K562 (cell line): ENCODE measurements around the gene OR2Y1. TPM values are rescaled to one million over a fixed set of nuclear protein-coding genes. Genes with fewer than 3 reads are reported as not detected.

ENCODE experiments used
- ATAC-seq: fragments of 200-7000 bp; cut with Tn5 transposase; 3 replicates; pipeline ENCODE4 v1.9.1; 2020; ENCODE audit warnings: moderate library complexity
- BruUV-seq: library from RNA; stranded (reverse); fragments of 400-500 nt; replicated peaks from 2 replicates; lab custom pipeline; 2021; lab: Mats Ljungman, UMichigan
- CTCF ChIA-PET: fragments of 300-600 bp; formaldehyde crosslinking; extraction: SDS; loops from one replicate; lab custom pipeline; 2021; ENCODE audit warnings: low intra/inter-chr PET ratio; lab: Yijun Ruan, JAX
- POLR2A ChIA-PET: fragments of 300-600, 350-650 bp; sonication (Branson Sonifier 250); formaldehyde crosslinking; extraction: SDS; loops from one replicate; lab custom pipeline; 2021; ENCODE audit warnings: antibody characterized with exemption, inconsistent platforms; lab: Yijun Ruan, JAX
- DNase-seq, 4 experiments: peaks; one replicate each; pipeline versions ENCODE4 v3.0.0 to v3.0.0-alpha.2; 2011 to 2018; ENCODE audit warnings: low spot score in 3 of 4, mixed read lengths in 3 of 4; ENCODE audit errors: extremely low read depth in 1 of 4
- FAIRE-seq: peaks from 2 replicates; lab custom pipeline; 2011; peaks lifted over from hg19 to GRCh38; lab: Jason Lieb, UNC
- H2AFZ ChIP-seq: 2 replicates; pipeline ENCODE4 v1.6.0; 2011; ENCODE audit warnings: low read depth, low read length, control low read depth, inconsistent platforms
- H3K27ac ChIP-seq: fragments of 200-600 bp; 3 replicates; pipeline ENCODE4 v1.8.0; 2011; ENCODE audit warnings: low read depth, mild to moderate bottlenecking, control low read depth, inconsistent platforms, low read length, moderate library complexity, mixed read lengths; ENCODE audit errors: extremely low read depth
- H3K27me3 ChIP-seq, 2 experiments: fragments of 300-600 bp in 1 of 2; 2 replicates in 1 of 2; 3 replicates in 1 of 2; pipeline versions ENCODE4 v1.6.0 to v1.8.0; 2011; ENCODE audit warnings: inconsistent platforms in 2 of 2, low read length in 2 of 2, mild to moderate bottlenecking in 1 of 2, mixed read lengths in 1 of 2, moderate library complexity in 1 of 2; ENCODE audit not compliant: control insufficient read depth in 2 of 2, insufficient read depth in 2 of 2
- H3K36me3 ChIP-seq: fragments of 300-600 bp; 3 replicates; pipeline ENCODE4 v1.8.0; 2011; ENCODE audit warnings: mild to moderate bottlenecking, low read length, inconsistent platforms; ENCODE audit not compliant: control insufficient read depth, insufficient read depth
- H3K4me1 ChIP-seq, 2 experiments: fragments of 200-600 bp in 1 of 2; replicated peaks in 1 of 2; 2 replicates in 1 of 2; 3 replicates in 1 of 2; pipeline versions ENCODE4 v1.5.1 to v1.8.0; 2011; ENCODE audit warnings: inconsistent platforms in 2 of 2, low read length in 2 of 2, mild to moderate bottlenecking in 1 of 2, mixed read lengths in 1 of 2, moderate library complexity in 1 of 2; ENCODE audit not compliant: control insufficient read depth in 2 of 2, insufficient read depth in 2 of 2
- H3K4me2 ChIP-seq: 2 replicates; pipeline ENCODE4 v1.6.1; 2011; ENCODE audit warnings: low read length, control low read depth, inconsistent platforms, mixed read lengths; ENCODE audit not compliant: insufficient read depth
- H3K4me3 ChIP-seq: fragments of 200-600 bp; sonication (generic), shearing (Covaris generic); 2 replicates; pipeline ENCODE4 v1.5.1; 2016; ENCODE audit warnings: control low read depth, inconsistent platforms
- H3K79me2 ChIP-seq: fragments of 200-600 bp; 3 replicates; pipeline ENCODE4 v1.8.0; 2011; ENCODE audit warnings: low read length, inconsistent platforms; ENCODE audit not compliant: control insufficient read depth, insufficient read depth
- H3K9ac ChIP-seq, 2 experiments: 2 replicates each; pipeline versions ENCODE4 v1.6.0 to v1.6.1; 2011; ENCODE audit warnings: low read depth in 2 of 2, low read length in 2 of 2, control low read depth in 1 of 2, inconsistent platforms in 1 of 2, mild to moderate bottlenecking in 1 of 2, mixed read lengths in 1 of 2; ENCODE audit not compliant: insufficient read depth in 1 of 2
- H3K9me1 ChIP-seq: one replicate; pipeline ENCODE4 v1.6.0; 2011; ENCODE audit warnings: inconsistent platforms, mild to moderate bottlenecking, low read length, moderate library complexity; ENCODE audit not compliant: control insufficient read depth, insufficient read depth
- H3K9me3 ChIP-seq: replicated peaks from 2 replicates; pipeline ENCODE4 v1.5.1; 2011; ENCODE audit warnings: low read depth, low read length, inconsistent platforms; ENCODE audit not compliant: control insufficient read depth, insufficient read depth
- H4K20me1 ChIP-seq: replicated peaks from 2 replicates; pipeline ENCODE4 v1.6.1; 2011; ENCODE audit warnings: low read length, inconsistent platforms, mixed read lengths; ENCODE audit not compliant: control insufficient read depth, insufficient read depth
- C11orf30 ChIP-seq: fragments of 450-650 bp; IDR thresholded peaks from 2 replicates; pipeline ENCODE4 v1.6.1; 2016; ENCODE audit warnings: low read depth, mild to moderate bottlenecking
- CHD7 ChIP-seq: fragments of 200-600 bp; sonication (generic); IDR thresholded peaks from one replicate; pipeline ENCODE4 v1.6.1; 2012; ENCODE audit warnings: mild to moderate bottlenecking, low read depth, low read length, inconsistent platforms
- GTF2E2 ChIP-seq: fragments of 200-800 bp; sonication (Bioruptor generic); IDR thresholded peaks from 2 replicates; pipeline ENCODE4 v1.6.1; 2016; ENCODE audit warnings: missing genetic modification characterization, missing compliant biosample characterization
- TCF15 ChIP-seq: fragments of 250-450 bp; sonication (Bioruptor Pico); IDR thresholded peaks from 2 replicates; pipeline ENCODE4 v1.8.0; 2022; ENCODE audit warnings: moderate library complexity, mild to moderate bottlenecking, inconsistent platforms
- TOE1 ChIP-seq, 2 experiments: fragments of 450-650 bp in 1 of 2; sonication (generic) in 1 of 2; formaldehyde crosslinking in 1 of 2; IDR thresholded peaks; 2 replicates each; pipeline versions ENCODE4 v1.7.1 to v1.8.0; 2016 to 2022; ENCODE audit warnings: borderline replicate concordance in 2 of 2, mild to moderate bottlenecking in 2 of 2, antibody characterized with exemption in 1 of 2, inconsistent platforms in 1 of 2, low read depth in 1 of 2, missing genetic modification reagents in 1 of 2, moderate library complexity in 1 of 2
- ZBTB49 ChIP-seq: sonication (generic); formaldehyde crosslinking; IDR thresholded peaks from 2 replicates; pipeline ENCODE4 v1.8.0; 2022; ENCODE audit warnings: missing genetic modification reagents, mild to moderate bottlenecking, borderline replicate concordance
- WGBS: fragments of 100-300 bp; shearing (Covaris generic); methylation state at CpG from one replicate; pipeline ENCODE4 v1.1.6; 2016; ENCODE audit warnings: low coverage, mixed read lengths; ENCODE audit not compliant: insufficient coverage; ENCODE audit errors: missing lambda C conversion rate; 5-methylcytosine and 5-hydroxymethylcytosine counted together
- in situ Hi-C: fragments of 300-500 bp; cut with MboI; formaldehyde crosslinking; loops from 4 replicates; pipeline ENCODE4 v1.15.0; 2018; ENCODE audit warnings: inconsistent platforms, mixed read lengths
- intact Hi-C: fragments of 100-400 bp; cut with micrococcal nuclease; formaldehyde crosslinking; loops from 2 replicates; pipeline ENCODE4 v1.14.2; 2022
- polyA plus RNA-seq, 8 experiments: library from polyadenylated mRNA; depleted of rRNA in 4 of 8; stranded (reverse) in 5 of 8; unstranded in 3 of 8; fragments of >200 nt; fragmentation: Nextera tagmentation in 2 of 8; fragmentation: Illumina TruSeq in 1 of 8; extraction: Ambion mirVana in 2 of 8; extraction: Trizol in 1 of 8; gene quantifications; 2 replicates each; pipeline versions ENCODE4 v1.2.1 to v1.2.3, GENCODE V29; 2011 to 2014; ENCODE audit warnings: inconsistent platforms in 1 of 8, missing spikeins in 1 of 8
- total RNA-seq, 7 experiments: library from RNA; depleted of rRNA in 6 of 7; stranded (reverse); fragments of >200 nt in 6 of 7; fragmentation: Illumina TruSeq in 2 of 7; extraction: Trizol in 2 of 7; gene quantifications; 2 replicates each; pipeline versions ENCODE4 v1.2.1 to v1.2.3, GENCODE V29; 2011 to 2021; ENCODE audit warnings: low replicate concordance in 1 of 7

The OR2Y1 gene
- total and polyA plus RNA-seq, 9 of the 15 experiments (the other 6 are each of a cell fraction or from before 2014, with no cell fraction given), result not detected

GRCh38 chr5:180724944-180725343, 14.9 kb downstream of the OR2Y1 start:
- BruUV-seq, result no TSS peak
- ChIA-PET POLR2A (interaction anchor here (0.7 kb wide), 1 partner anchor 12 kb away, joined by 3 read pairs; no protein-coding TSS in a partner anchor), CTCF (no interaction called here)
- Histone ChIP-seq H3K4me1 (no peaks in the 10 kb centered on the region; a peak in 1 of 5 replicates), H3K27me3 (peaks cover 20 to 26% of the 10 kb centered on the region in 2 experiments), H3K9me1 (no peaks in the 10 kb centered on the region), H3K9me3 (no peaks in the 10 kb centered on the region), H3K27ac (no peak overlapping the region), H3K36me3 (no peaks in the 10 kb centered on the region), H3K4me3 (no peak overlapping the region), H2AFZ (no peak overlapping the region), H3K9ac (no peak overlapping the region), H3K79me2 (no peaks in the 10 kb centered on the region), H3K4me2 (no peak overlapping the region), H4K20me1 (no peaks in the 10 kb centered on the region)
- in situ Hi-C loops, result no loop called here
- ATAC-seq, result no peak
- no peak for FAIRE-seq
- no peak for DNase-seq
- WGBS, result 12% methylated on average over 8 of the region's 8 CpGs
- intact Hi-C loops, result no loop called here
- TF ChIP-seq GTF2E2 (no peak), ZBTB49 (no peak), TOE1 (IDR thresholded peaks at IDR 0.05; ENCODE audit: borderline replicate concordance) (no peak), TOE1 (CRISPR knock-in tag; IDR thresholded peaks at IDR 0.05; ENCODE audit: borderline replicate concordance, low read depth) (no peak), C11orf30 (no peak), CHD7 (no peak), TCF15 (CRISPR knock-in tag) (no peak)
